ENCODE results near the gene STUM.

GRCh38 chr1:226599636-226600238, 51.2 kb downstream of the STUM start:
- TF ChIP-seq CTCF (IDR thresholded peaks at IDR 0.05): no peak
- no peak for TF ChIP-seq POLR2A (IDR thresholded peaks at IDR 0.05)
- TF ChIP-seq POLR2AphosphoS5 (IDR thresholded peaks at IDR 0.05): no peak

Data from upper lobe of left lung (tissue), 4 donors.